WERI-Rb-1 (cell line): Measurements from ENCODE around the gene ELANE.
A peak's percentile ranks its signal among the peaks of the same experiment; 100 is the strongest.

Experiments
- DNase-seq: peaks from one replicate; pipeline ENCODE4 v3.0.0-alpha.2; 2020
- H3K27ac ChIP-seq: fragments of 250-450 bp; sonication (Bioruptor Pico); 2 replicates; pipeline ENCODE4 v1.5.1; 2020; ENCODE audit warnings: mild to moderate bottlenecking, moderate library complexity
- H3K27me3 ChIP-seq: fragments of 250-450 bp; sonication (Bioruptor Pico); 2 replicates; pipeline ENCODE4 v1.5.1; 2021; ENCODE audit warnings: mild to moderate bottlenecking, low read depth, moderate library complexity; ENCODE audit not compliant: insufficient read depth, severe bottlenecking
- H3K36me3 ChIP-seq: fragments of 250-450 bp; sonication (Bioruptor Pico); 2 replicates; pipeline ENCODE4 v1.5.1; 2020; ENCODE audit warnings: mild to moderate bottlenecking, moderate library complexity
- H3K4me3 ChIP-seq: 2 replicates; pipeline ENCODE4 v1.5.1; 2011; ENCODE audit warnings: low read depth, mild to moderate bottlenecking, control low read depth, low read length
- H3K9me3 ChIP-seq: fragments of 250-450 bp; sonication (Bioruptor Pico); 2 replicates; pipeline ENCODE4 v1.5.1; 2021; ENCODE audit warnings: mild to moderate bottlenecking, moderate library complexity; ENCODE audit not compliant: severe bottlenecking
- CTCF ChIP-seq: IDR thresholded peaks from 2 replicates; pipeline ENCODE4 v1.5.1; 2011; ENCODE audit warnings: low read depth, mild to moderate bottlenecking, control low read depth, inconsistent platforms, low read length

The ELANE gene

GRCh38 chr19:870963-871401, 18.9 kb downstream of the ELANE start:
- H3K4me3 ChIP-seq: no peak overlapping the region
- H3K27me3 ChIP-seq: no peaks in the 10 kb centered on the region
- DNase-seq: no peak
- peaks cover 67% of the 10 kb centered on the region for H3K36me3 ChIP-seq
- H3K27ac ChIP-seq: no peak overlapping the region
- no peak for TF ChIP-seq CTCF
- no peaks in the 10 kb centered on the region for H3K9me3 ChIP-seq

- DNase-seq: no peak
Measured at GRCh38 chr19:871446-872265, 19.6 kb downstream of the ELANE start.

GRCh38 chr19:872266-872951, 20.3 kb downstream of the ELANE start:
- TF ChIP-seq CTCF: no peak
- H3K27ac ChIP-seq: peak overlapping the region; percentile 29; the same call in 1 of the 2 replicates
- peaks cover 74% of the 10 kb centered on the region for H3K36me3 ChIP-seq
- H3K9me3 ChIP-seq: no peaks in the 10 kb centered on the region
- DNase-seq: peak; percentile 74
- H3K27me3 ChIP-seq: no peaks in the 10 kb centered on the region
- H3K4me3 ChIP-seq: no peak overlapping the region

More at GRCh38 chr19:871446-872265, 19.6 kb downstream of the ELANE start:
- Histone ChIP-seq H3K27me3 (no peaks in the 10 kb centered on the region), H3K27ac (peak overlapping the region; percentile 29; the same call in 1 of the 2 replicates), H3K4me3 (no peak overlapping the region), H3K9me3 (no peaks in the 10 kb centered on the region), H3K36me3 (peaks cover 70% of the 10 kb centered on the region)
- TF ChIP-seq CTCF: no peak

GRCh38 chr19:873084-873483, 21.0 kb downstream of the ELANE start:
- peaks cover 67% of the 10 kb centered on the region for H3K36me3 ChIP-seq
- DNase-seq: peak; percentile 74

GRCh38 chr19:873561-874041, 21.5 kb downstream of the ELANE start:
- DNase-seq: no peak
- H3K4me3 ChIP-seq: no peak overlapping the region
- H3K27ac ChIP-seq: no peak overlapping the region
- H3K36me3 ChIP-seq: peaks cover 62% of the 10 kb centered on the region
- no peaks in the 10 kb centered on the region for H3K9me3 ChIP-seq
- H3K27me3 ChIP-seq: no peaks in the 10 kb centered on the region
- no peak for TF ChIP-seq CTCF

More at GRCh38 chr19:873084-873483, 21.0 kb downstream of the ELANE start:
- no peaks in the 10 kb centered on the region for H3K9me3 ChIP-seq
- TF ChIP-seq CTCF: no peak
- H3K4me3 ChIP-seq: no peak overlapping the region
- H3K27me3 ChIP-seq: no peaks in the 10 kb centered on the region
- H3K27ac ChIP-seq: no peak overlapping the region
